Suprapubic skin (tissue), 4 donors: ENCODE data around the gene GALNT18. TPM values are rescaled to one million over a fixed set of nuclear protein-coding genes. Genes with fewer than 3 reads are reported as not detected.

Source experiments
- DNase-seq, 2 donors: peaks; one replicate each; pipeline ENCODE4 v3.0.0-alpha.2; 2019; ENCODE audit warnings: low spot score in 2 of 2
- H3K27ac ChIP-seq: fragments of 200-600 bp; sonication (generic); one replicate; pipeline ENCODE4 v1.5.1; 2019
- H3K27me3 ChIP-seq: fragments of 200-600 bp; sonication (generic); one replicate; pipeline ENCODE4 v1.5.1; 2019
- H3K36me3 ChIP-seq: fragments of 200-600 bp; sonication (generic); one replicate; pipeline ENCODE4 v1.5.1; 2019
- H3K4me1 ChIP-seq: fragments of 200-600 bp; sonication (generic); one replicate; pipeline ENCODE4 v1.5.1; 2019
- H3K4me3 ChIP-seq: fragments of 200-600 bp; sonication (generic); one replicate; pipeline ENCODE4 v1.5.1; 2019; ENCODE audit warnings: mild to moderate bottlenecking
- H3K9me3 ChIP-seq: fragments of 200-600 bp; sonication (generic); one replicate; pipeline ENCODE4 v1.5.1; 2019
- EP300 ChIP-seq: sonication (generic); formaldehyde crosslinking; IDR thresholded peaks from one replicate; pipeline ENCODE4 v1.6.1; 2017; ENCODE audit warnings: antibody characterized with exemption
- POLR2A ChIP-seq, 2 donors: fragments of 450-650 bp; IDR thresholded peaks; one replicate each; pipeline ENCODE4 v1.6.1; 2017; ENCODE audit warnings: antibody characterized with exemption in 2 of 2, mild to moderate bottlenecking in 2 of 2, moderate library complexity in 2 of 2
- POLR2AphosphoS5 ChIP-seq, 3 donors: sonication (generic); formaldehyde crosslinking; IDR thresholded peaks; one replicate each; pipeline ENCODE4 v1.6.1; 2017; ENCODE audit warnings: antibody characterized with exemption in 3 of 3
- WGBS: methylation state at CpG from one replicate; pipeline ENCODE4 v1.1.5; 2018; 5-methylcytosine and 5-hydroxymethylcytosine counted together
- total RNA-seq, 4 donors: library from RNA; depleted of rRNA; stranded (reverse); fragments of >200 nt; gene quantifications; one replicate each; pipeline ENCODE4 v1.1.0, GENCODE V29; 2016
- TF ChIP-seq, protein P1 (sequence below), 2 donors: fragments of 200-600 bp in 1 of 2; fragments of 450-650 bp in 1 of 2; sonication (generic) in 1 of 2; IDR thresholded peaks; one replicate each; pipeline ENCODE4 v1.5.1; 2016 to 2019; ENCODE audit warnings: antibody characterized with exemption in 2 of 2, mild to moderate bottlenecking in 1 of 2, moderate library complexity in 1 of 2

Gene GALNT18
- total RNA-seq, 4 donors from 2014 or later: 20.6 to 26.0 (median 23.1) TPM

DNA sequence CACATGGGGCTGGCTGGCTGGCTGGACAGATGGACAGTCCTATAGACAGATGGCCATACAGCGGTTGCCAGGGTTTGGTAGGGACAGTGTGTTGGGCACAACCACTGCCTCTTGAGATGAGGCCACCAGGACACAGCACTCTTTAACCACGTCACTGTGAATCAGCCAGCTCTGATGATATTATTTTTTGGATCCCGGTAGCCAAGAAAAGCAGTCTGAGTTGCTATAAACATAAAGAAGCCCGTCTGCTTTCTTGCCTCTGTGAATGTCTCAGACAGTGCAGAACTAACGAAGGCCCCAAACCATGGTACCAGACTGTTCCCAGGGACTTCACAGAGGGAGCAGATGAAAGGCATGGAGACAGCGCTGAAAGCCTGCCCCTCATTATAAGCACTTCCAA is 152.9 kb downstream of the GALNT18 start:
- TF ChIP-seq POLR2A (IDR thresholded peaks at IDR 0.05): no peak
- TF ChIP-seq POLR2AphosphoS5 (IDR thresholded peaks at IDR 0.05): no peak
- no peak for TF ChIP-seq EP300
- TF ChIP-seq, protein P1, sequence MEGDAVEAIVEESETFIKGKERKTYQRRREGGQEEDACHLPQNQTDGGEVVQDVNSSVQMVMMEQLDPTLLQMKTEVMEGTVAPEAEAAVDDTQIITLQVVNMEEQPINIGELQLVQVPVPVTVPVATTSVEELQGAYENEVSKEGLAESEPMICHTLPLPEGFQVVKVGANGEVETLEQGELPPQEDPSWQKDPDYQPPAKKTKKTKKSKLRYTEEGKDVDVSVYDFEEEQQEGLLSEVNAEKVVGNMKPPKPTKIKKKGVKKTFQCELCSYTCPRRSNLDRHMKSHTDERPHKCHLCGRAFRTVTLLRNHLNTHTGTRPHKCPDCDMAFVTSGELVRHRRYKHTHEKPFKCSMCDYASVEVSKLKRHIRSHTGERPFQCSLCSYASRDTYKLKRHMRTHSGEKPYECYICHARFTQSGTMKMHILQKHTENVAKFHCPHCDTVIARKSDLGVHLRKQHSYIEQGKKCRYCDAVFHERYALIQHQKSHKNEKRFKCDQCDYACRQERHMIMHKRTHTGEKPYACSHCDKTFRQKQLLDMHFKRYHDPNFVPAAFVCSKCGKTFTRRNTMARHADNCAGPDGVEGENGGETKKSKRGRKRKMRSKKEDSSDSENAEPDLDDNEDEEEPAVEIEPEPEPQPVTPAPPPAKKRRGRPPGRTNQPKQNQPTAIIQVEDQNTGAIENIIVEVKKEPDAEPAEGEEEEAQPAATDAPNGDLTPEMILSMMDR (IDR thresholded peaks at IDR 0.05): no peak
- Histone ChIP-seq H3K4me1 (peaks cover 2% of the 10 kb centered on the region), H3K9me3 (no peaks in the 10 kb centered on the region), H3K4me3 (no peak overlapping the region), H3K27me3 (no peaks in the 10 kb centered on the region), H3K36me3 (no peaks in the 10 kb centered on the region), H3K27ac (no peak overlapping the region)
- DNase-seq: no peak
- 84% methylated on average over 5 of the region's 6 CpGs for WGBS

DNA sequence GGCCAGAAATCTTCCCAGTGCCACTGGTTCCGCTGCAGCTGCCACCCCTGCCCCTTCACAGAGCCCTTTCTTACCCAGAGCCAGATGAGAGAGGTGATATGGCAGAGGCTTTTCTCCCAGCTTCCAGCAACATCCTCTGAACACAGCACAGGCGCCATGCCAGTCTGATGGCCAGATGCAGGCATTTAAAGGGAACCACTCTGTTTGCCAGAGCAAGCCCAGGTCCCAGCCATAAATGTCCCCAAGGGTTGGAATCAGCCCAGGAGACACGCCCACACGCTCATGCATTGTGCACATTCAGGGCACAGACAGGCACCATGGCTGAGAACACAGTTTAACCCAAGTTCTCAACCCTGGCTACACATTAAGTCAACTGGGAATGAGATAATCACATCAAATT is 154.5 kb downstream of the GALNT18 start:
- TF ChIP-seq, protein P1 (IDR thresholded peaks at IDR 0.05): no peak
- TF ChIP-seq EP300 (no peak), POLR2A (IDR thresholded peaks at IDR 0.05) (no peak), POLR2AphosphoS5 (IDR thresholded peaks at IDR 0.05) (no peak)
- no peaks in the 10 kb centered on the region for H3K36me3 ChIP-seq
- DNase-seq: no peak
- H3K27ac ChIP-seq: no peak overlapping the region
- no peak overlapping the region for H3K4me3 ChIP-seq
- no peaks in the 10 kb centered on the region for H3K9me3 ChIP-seq
- H3K27me3 ChIP-seq: no peaks in the 10 kb centered on the region
- 70% methylated on average over 4 of the region's 4 CpGs for WGBS
- peaks cover 6% of the 10 kb centered on the region for H3K4me1 ChIP-seq

DNA sequence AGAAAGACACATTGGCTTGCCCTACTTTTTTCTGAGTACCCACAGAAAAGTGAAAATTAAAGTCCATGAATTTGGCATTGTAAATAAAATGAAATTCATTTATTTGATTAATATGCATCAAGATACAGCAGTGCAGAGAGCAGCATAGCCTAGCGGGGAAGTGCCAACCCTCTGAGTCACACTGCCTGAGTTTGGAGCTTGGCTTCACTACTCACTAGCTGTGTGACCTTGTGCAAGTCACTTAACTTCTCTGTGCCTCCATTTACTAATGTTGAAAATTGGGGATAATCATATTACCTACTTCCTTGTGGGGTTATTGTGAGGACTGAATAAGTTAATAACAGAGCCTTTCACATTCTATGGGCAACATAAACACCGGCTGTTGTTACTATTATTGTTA is 157.2 kb downstream of the GALNT18 start:
- H3K4me1 ChIP-seq: peaks cover 12% of the 10 kb centered on the region
- DNase-seq: no peak
- no peaks in the 10 kb centered on the region for H3K9me3 ChIP-seq
- no peak overlapping the region for H3K27ac ChIP-seq
- WGBS: 80% methylated on average over 2 of the region's 2 CpGs
- H3K36me3 ChIP-seq: no peaks in the 10 kb centered on the region
- no peak overlapping the region for H3K4me3 ChIP-seq
- no peaks in the 10 kb centered on the region for H3K27me3 ChIP-seq
- TF ChIP-seq EP300 (no peak), POLR2A (IDR thresholded peaks at IDR 0.05) (no peak), POLR2AphosphoS5 (IDR thresholded peaks at IDR 0.05) (no peak)
- TF ChIP-seq, protein P1 (IDR thresholded peaks at IDR 0.05): no peak

DNA sequence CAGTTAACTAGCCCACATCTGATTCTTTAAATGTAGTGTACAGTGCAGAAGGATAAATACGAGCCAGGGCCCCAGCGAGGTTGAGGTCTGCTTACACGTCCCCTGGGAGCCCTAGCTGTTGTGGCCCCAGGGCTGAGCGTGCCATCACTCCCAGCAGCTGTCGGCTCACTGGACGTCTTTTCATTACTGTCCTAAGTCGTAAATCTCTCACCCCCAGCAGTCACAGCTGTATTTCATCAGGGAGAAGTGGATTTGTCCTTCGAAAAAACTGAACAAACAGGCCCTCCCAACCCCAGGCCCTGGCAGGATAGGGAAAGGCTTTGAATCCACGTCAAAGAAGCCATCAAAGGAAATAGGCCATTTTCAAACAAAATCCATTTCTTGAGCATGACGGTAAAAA is 158.4 kb downstream of the GALNT18 start:
- H3K27ac ChIP-seq: no peak overlapping the region
- no peaks in the 10 kb centered on the region for H3K9me3 ChIP-seq
- H3K27me3 ChIP-seq: no peaks in the 10 kb centered on the region
- no peak overlapping the region for H3K4me3 ChIP-seq
- H3K36me3 ChIP-seq: no peaks in the 10 kb centered on the region
- H3K4me1 ChIP-seq: peaks cover 12% of the 10 kb centered on the region
- TF ChIP-seq POLR2AphosphoS5 (IDR thresholded peaks at IDR 0.05): no peak
- TF ChIP-seq, protein P1 (IDR thresholded peaks at IDR 0.05): no peak
- no peak for TF ChIP-seq EP300
- no peak for TF ChIP-seq POLR2A (IDR thresholded peaks at IDR 0.05)
- DNase-seq: no peak
- WGBS: 57% methylated on average over 10 of the region's 10 CpGs

DNA sequence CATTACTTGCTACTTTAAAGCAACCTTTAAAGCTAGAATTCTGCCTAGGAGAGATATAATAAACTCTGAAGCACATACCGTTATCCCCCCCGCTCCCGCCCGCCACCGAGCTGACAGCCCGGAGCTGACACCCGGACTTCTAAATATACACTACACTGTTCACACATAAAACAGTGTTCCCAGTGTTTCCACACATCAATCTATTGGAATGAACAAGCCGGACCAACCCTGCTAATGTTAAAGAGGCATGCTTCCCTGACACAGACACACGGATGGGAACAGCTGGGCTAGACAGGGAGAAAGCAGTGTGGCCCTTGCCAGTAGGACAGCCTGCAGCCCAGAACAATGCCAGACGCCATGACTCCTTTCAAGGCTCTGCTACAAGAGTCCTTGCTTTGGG is 160.3 kb downstream of the GALNT18 start:
- TF ChIP-seq POLR2AphosphoS5 (IDR thresholded peaks at IDR 0.05): no peak
- TF ChIP-seq, protein P1 (IDR thresholded peaks at IDR 0.05): no peak
- TF ChIP-seq EP300: no peak
- TF ChIP-seq POLR2A (IDR thresholded peaks at IDR 0.05): no peak
- H3K4me3 ChIP-seq: no peak overlapping the region
- 66% methylated on average over 10 of the region's 10 CpGs for WGBS
- no peaks in the 10 kb centered on the region for H3K9me3 ChIP-seq
- no peak for DNase-seq
- no peaks in the 10 kb centered on the region for H3K36me3 ChIP-seq
- peaks cover 10% of the 10 kb centered on the region for H3K4me1 ChIP-seq
- H3K27me3 ChIP-seq: no peaks in the 10 kb centered on the region
- H3K27ac ChIP-seq: no peak overlapping the region
